HUES48 (cell line): Measurements from ENCODE around the gene RBM20.
"Not testable (repeated sequence)": the region's sequence is repeated elsewhere in the genome, so short reads cannot be mapped to it uniquely, and the experiment has no call there.

Experiments used
- H3K27ac ChIP-seq: one replicate; pipeline ENCODE4 v1.7.0; 2013; ENCODE audit warnings: low read depth, low read length, inconsistent platforms
- H3K27me3 ChIP-seq: 2 replicates; pipeline ENCODE4 v1.6.1; 2013; ENCODE audit warnings: mild to moderate bottlenecking, low read length; ENCODE audit not compliant: control insufficient read depth, insufficient read depth
- H3K36me3 ChIP-seq: 2 replicates; pipeline ENCODE4 v1.6.1; 2013; ENCODE audit warnings: low read length; ENCODE audit not compliant: control insufficient read depth, insufficient read depth
- H3K4me1 ChIP-seq: 2 replicates; pipeline ENCODE4 v1.6.1; 2013; ENCODE audit warnings: mild to moderate bottlenecking, low read length; ENCODE audit not compliant: control insufficient read depth, insufficient read depth
- H3K4me3 ChIP-seq: 2 replicates; pipeline ENCODE4 v1.5.1; 2013; ENCODE audit warnings: mild to moderate bottlenecking, low read depth, low read length
- H3K9ac ChIP-seq: 2 replicates; pipeline ENCODE4 v1.6.1; 2013; ENCODE audit warnings: mild to moderate bottlenecking, low read depth, low read length, moderate library complexity
- H3K9me3 ChIP-seq: 2 replicates; pipeline ENCODE4 v1.6.1; 2013; ENCODE audit warnings: low read length; ENCODE audit not compliant: control insufficient read depth, insufficient read depth

Gene RBM20

DNA sequence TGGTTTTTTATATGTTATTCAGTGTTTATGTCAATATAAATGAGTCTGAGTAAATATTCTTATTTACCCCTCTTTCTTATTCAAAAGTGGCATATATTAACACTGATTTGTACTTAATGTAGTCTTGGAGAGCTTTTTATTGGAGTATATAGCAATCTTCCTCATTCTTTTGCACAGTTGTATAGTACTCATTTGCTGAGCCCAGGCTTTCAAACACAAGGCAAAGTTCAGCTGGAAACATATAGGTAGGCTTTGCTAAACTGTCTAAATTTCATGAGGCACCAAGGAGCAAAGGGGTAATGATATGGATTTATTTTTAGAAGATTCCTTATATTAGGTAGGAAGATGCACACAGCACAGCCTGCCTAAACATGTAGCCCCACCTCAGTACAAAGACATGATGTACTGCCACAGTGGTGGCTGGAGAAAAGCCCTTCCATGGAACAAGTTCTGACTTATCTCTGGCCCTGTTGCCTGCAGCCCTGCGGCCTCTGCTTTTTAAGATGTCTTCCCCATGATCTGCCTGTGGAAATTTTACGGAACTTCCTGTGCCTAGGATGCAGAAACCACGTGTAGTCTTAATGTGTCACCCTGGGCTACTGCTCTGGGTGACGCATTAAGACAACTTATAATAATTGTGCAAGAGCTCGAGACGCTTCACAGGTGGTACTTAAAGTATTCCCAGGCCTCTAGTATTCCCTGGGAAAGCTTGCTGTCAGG, 218.0 kb downstream of the RBM20 start:
- Histone ChIP-seq H3K27ac (no peak overlapping the region), H3K4me1 (no peaks in the 10 kb centered on the region), H3K9me3 (no peaks in the 10 kb centered on the region)

GRCh38 chr10:110862961-110863360, 218.8 kb downstream of the RBM20 start:
- Histone ChIP-seq H3K27me3 (no peaks in the 10 kb centered on the region), H3K36me3 (no peaks in the 10 kb centered on the region), H3K4me1 (no peaks in the 10 kb centered on the region), H3K4me3 (no peak overlapping the region), H3K9ac (no peak overlapping the region), H3K27ac (no peak overlapping the region), H3K9me3 (no peaks in the 10 kb centered on the region)

More for the DNA sequence above, 218.0 kb downstream of the RBM20 start:
- H3K27me3 ChIP-seq, result no peaks in the 10 kb centered on the region
- no peak overlapping the region for H3K9ac ChIP-seq
- no peaks in the 10 kb centered on the region for H3K36me3 ChIP-seq
- no peak overlapping the region for H3K4me3 ChIP-seq

DNA sequence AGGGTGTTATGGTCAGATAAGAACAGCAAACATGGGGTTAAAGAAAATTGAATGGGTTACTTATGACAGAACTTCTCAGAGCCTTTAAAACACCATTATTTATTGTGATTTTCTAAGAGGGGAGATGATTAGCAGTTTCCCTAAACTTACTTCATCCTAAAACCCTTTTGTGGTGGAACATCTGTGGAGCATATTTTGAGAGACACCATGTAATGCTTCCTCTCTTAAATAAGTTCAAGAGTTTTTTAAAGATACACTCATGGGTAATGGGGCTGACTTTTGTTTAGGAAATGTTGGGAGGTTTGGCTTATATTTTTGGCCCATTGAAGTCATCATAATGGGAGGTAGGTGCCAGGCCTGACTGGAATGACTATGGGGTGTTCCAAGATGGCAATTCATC, 219.2 kb downstream of the RBM20 start:
- no peaks in the 10 kb centered on the region for H3K27me3 ChIP-seq
- H3K27ac ChIP-seq, result no peak overlapping the region
- H3K4me3 ChIP-seq, result no peak overlapping the region
- H3K9ac ChIP-seq, result no peak overlapping the region
- H3K9me3 ChIP-seq, result no peaks in the 10 kb centered on the region
- H3K36me3 ChIP-seq, result no peaks in the 10 kb centered on the region
- H3K4me1 ChIP-seq, result no peaks in the 10 kb centered on the region

DNA sequence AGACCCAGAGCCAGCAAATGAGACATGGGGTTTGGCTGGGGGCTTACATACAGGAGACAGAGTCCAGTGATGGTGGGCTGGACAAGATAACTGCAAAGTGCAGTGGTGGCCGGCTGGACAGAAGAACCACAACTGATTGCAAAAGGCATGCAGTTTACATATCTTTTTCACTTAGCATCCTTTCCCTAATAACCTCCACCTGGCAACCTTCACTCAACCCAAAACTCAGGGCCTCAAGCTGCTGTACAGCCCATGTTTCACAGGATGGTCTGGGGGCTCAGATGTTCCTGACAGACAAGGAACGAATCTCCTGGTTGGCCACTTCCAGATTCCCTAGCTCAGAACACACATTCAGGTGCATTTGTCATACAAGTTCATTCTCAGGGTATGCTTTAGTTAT, 219.8 kb downstream of the RBM20 start:
- Histone ChIP-seq H3K36me3 (no peaks in the 10 kb centered on the region), H3K9me3 (no peaks in the 10 kb centered on the region), H3K27ac (no peak overlapping the region)

GRCh38 chr10:110864662-110865140, 220.6 kb downstream of the RBM20 start:
- Histone ChIP-seq H3K9me3 (no peaks in the 10 kb centered on the region), H3K4me3 (no peak overlapping the region), H3K27ac (no peak overlapping the region), H3K36me3 (no peaks in the 10 kb centered on the region), H3K4me1 (no peaks in the 10 kb centered on the region), H3K9ac (no peak overlapping the region), H3K27me3 (no peaks in the 10 kb centered on the region)

More for the DNA sequence above, 219.8 kb downstream of the RBM20 start:
- Histone ChIP-seq H3K9ac (no peak overlapping the region), H3K4me1 (no peaks in the 10 kb centered on the region), H3K4me3 (no peak overlapping the region), H3K27me3 (no peaks in the 10 kb centered on the region)

DNA sequence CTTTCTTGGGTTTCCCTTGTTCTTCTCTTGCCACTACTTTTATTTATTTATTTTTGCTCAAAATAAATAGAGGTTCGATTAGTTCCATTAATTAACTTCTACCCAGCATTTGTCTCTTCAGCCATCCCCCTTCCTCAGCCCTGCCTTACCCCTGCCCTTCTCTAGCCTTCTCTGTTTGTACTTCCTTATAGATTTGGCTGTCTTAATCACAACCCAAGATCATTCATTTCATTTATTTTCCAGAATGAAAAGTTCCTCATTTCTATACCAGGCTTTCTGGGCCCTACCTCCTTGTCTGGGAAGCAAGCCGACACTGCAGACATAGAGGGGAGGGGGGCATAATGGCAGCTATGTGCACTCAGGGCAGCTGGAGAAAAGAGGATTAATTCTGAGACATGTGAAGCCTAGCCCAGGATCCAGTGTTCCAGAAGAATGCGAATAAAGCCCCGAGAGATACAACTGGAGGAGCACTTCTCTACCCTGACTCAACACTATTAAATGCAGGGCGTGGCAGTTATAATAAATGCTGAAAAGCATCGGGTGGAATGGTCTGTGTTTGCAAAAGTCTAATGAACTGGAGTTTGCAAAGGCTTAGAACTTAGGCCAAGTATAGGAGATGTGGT, 221.2 kb downstream of the RBM20 start:
- Histone ChIP-seq H3K4me1 (no peaks in the 10 kb centered on the region), H3K27ac (no peak overlapping the region), H3K27me3 (no peaks in the 10 kb centered on the region), H3K9ac (no peak overlapping the region), H3K9me3 (no peaks in the 10 kb centered on the region), H3K4me3 (no peak overlapping the region), H3K36me3 (no peaks in the 10 kb centered on the region)

GRCh38 chr10:110865809-110866482, 221.8 kb downstream of the RBM20 start:
- peaks cover 4% of the 10 kb centered on the region for H3K4me1 ChIP-seq

GRCh38 chr10:110867011-110867806, 223.1 kb downstream of the RBM20 start:
- H3K9ac ChIP-seq, H3K36me3 ChIP-seq, H3K4me3 ChIP-seq, H3K27me3 ChIP-seq, H3K27ac ChIP-seq, H3K4me1 ChIP-seq, H3K9me3 ChIP-seq: not testable (repeated sequence)

More at GRCh38 chr10:110865809-110866482, 221.8 kb downstream of the RBM20 start:
- H3K36me3 ChIP-seq, result no peaks in the 10 kb centered on the region
- H3K9ac ChIP-seq, result no peak overlapping the region
- no peak overlapping the region for H3K4me3 ChIP-seq
- H3K9me3 ChIP-seq, result no peaks in the 10 kb centered on the region
- H3K27ac ChIP-seq, result no peak overlapping the region
- H3K27me3 ChIP-seq, result no peaks in the 10 kb centered on the region

DNA sequence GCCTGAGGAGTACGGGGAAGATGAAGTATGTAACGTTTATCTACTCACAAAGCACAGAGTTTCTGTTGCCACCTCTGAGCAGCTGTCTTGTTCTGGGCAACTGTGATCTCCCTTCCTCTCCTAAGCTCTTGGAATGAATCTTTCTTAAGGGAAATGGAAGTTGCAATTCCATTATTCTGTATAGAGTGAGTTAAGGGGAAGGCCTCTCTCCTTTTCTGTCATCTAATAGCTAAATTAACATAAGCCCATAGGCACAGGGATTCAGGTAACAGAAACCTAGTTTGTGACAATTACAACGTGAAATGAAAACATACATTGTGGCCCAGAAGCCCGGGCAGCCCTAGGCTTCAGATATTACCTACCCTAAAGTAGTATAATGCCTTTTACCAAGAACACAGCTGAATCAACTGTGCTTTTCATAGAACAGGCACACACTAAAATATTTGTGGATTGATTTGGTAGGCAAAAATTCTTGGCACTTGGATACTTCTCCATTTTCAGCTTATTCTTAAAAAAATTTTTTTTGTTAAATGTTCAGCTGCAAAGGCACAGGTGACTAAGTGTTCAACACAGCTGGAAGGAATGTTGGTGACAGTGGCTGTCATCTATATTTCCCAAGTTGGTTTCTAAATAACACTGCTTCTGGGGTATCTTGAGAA, 223.8 kb downstream of the RBM20 start:
- Histone ChIP-seq H3K27me3 (no peaks in the 10 kb centered on the region), H3K27ac (no peak overlapping the region), H3K4me3 (no peak overlapping the region), H3K9ac (no peak overlapping the region), H3K4me1 (peaks cover 9% of the 10 kb centered on the region), H3K36me3 (no peaks in the 10 kb centered on the region), H3K9me3 (no peaks in the 10 kb centered on the region)

GRCh38 chr10:110868981-110869380, 224.8 kb downstream of the RBM20 start:
- Histone ChIP-seq H3K27ac (no peak overlapping the region), H3K27me3 (no peaks in the 10 kb centered on the region), H3K9ac (no peak overlapping the region), H3K9me3 (no peaks in the 10 kb centered on the region), H3K4me3 (no peak overlapping the region), H3K4me1 (peaks cover 16% of the 10 kb centered on the region), H3K36me3 (no peaks in the 10 kb centered on the region)
